GM20000 (cell line): Measurements from ENCODE around the gene SERPINE1.

Experiments used
- DNase-seq: peaks from one replicate; pipeline ENCODE4 v3.0.0; 2012; ENCODE audit warnings: low spot score
- CTCF ChIP-seq: IDR thresholded peaks from 2 replicates; pipeline ENCODE4 v1.5.1; 2012; ENCODE audit warnings: mild to moderate bottlenecking, control low read depth; ENCODE audit errors: extremely low read depth, missing control alignments

SERPINE1 gene

GRCh38 chr7:101169838-101170551, 43.1 kb downstream of the SERPINE1 start:
- DNase-seq, result peak; percentile 85
- peak; percentile 97 for TF ChIP-seq CTCF

- no peak for DNase-seq
These were observed 43.9 kb downstream of the SERPINE1 start for GRCh38 chr7:101170617-101171441.

GRCh38 chr7:101171442-101171837, 44.5 kb downstream of the SERPINE1 start:
- TF ChIP-seq CTCF, result no peak
- DNase-seq, result no peak

More at GRCh38 chr7:101170617-101171441, 43.9 kb downstream of the SERPINE1 start:
- no peak for TF ChIP-seq CTCF

- no peak for DNase-seq
- no peak for TF ChIP-seq CTCF
These were observed 45.3 kb downstream of the SERPINE1 start for GRCh38 chr7:101172005-101172853.

- no peak for TF ChIP-seq CTCF
- DNase-seq, result no peak
These were observed 46.2 kb downstream of the SERPINE1 start for GRCh38 chr7:101172854-101173751.

GRCh38 chr7:101173752-101174244, 46.9 kb downstream of the SERPINE1 start:
- DNase-seq, result peak; percentile 89
- peak; percentile 3 for TF ChIP-seq CTCF
